Measurements from ENCODE around the gene HOXA13. TPM values are rescaled to one million over a fixed set of nuclear protein-coding genes. Genes with fewer than 3 reads are reported as not detected.

HOXA13 gene
- total RNA-seq, 1 donor from 2014 or later: 1.4 TPM

DNA sequence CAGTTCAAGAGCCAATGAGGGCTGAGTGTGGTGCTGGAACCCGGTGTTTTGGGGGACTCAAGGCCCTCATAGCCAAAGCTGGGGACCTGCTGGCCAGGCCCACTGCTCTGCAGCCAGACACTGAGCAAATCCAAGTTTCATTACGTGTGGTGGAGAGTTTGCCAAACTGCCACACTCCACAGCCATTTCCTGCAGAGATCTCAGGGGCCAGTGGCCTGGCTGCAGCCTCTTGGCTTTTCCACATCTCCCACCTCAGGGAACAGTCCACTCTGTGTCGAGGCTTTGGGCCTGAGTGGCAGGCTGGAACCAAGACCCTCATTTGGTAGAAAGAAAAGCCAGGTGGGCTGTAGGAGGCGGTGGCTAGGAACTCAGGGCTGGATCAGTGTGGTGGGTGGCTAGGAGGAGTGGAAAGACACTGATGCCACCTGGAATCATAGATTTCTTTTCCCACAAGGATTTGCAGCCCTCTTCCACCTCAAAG is 18.1 kb downstream of the HOXA13 start:
- DNase-seq: no peak

DNA sequence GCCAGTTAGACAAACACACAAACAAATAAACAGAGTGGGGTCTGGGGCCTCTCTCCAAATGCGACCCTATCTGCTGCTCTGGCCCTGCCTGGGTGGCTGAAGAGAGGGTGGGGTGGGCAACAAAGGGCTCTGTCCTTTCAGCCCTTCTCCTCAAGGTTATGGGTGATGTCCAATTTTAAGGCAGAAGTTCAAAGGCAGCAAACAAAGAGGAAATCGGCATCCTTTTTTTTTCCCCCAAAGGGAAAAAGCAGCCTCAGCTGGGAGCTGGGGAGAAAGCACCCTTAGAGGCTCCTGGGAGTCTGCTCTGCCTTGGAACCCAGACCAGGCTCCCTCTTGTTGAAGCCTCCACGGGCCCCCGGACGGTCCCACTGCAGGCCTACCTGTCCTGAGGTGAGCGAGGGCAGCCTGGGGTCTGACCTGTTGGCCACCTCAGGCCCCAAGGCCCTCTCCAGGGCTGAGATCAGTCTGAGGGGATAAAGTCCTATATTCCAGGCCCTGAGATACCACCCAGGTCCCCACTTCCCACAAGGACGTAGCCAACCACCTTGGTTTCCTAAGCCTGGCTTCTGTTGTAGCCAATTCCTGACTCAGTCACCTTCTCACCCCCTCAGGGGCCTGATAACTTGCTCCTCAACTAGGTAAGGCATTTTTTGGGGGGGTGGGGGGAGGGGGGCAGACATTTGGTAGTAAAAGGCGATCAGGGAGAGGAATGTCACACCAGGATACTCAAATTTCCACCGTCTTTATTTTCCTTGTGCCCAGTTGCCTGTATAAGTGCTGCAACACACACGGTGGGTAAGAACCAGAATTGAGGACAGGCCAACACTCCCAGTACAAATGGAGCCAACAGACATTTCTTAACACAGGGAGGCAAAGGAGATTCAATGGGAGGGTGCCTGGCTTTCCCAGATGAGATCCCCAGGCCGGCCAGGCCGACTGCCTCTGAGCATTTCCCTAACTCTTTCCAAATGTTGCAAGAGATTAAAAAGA is 19.2 kb downstream of the HOXA13 start:
- no peak for DNase-seq

DNA sequence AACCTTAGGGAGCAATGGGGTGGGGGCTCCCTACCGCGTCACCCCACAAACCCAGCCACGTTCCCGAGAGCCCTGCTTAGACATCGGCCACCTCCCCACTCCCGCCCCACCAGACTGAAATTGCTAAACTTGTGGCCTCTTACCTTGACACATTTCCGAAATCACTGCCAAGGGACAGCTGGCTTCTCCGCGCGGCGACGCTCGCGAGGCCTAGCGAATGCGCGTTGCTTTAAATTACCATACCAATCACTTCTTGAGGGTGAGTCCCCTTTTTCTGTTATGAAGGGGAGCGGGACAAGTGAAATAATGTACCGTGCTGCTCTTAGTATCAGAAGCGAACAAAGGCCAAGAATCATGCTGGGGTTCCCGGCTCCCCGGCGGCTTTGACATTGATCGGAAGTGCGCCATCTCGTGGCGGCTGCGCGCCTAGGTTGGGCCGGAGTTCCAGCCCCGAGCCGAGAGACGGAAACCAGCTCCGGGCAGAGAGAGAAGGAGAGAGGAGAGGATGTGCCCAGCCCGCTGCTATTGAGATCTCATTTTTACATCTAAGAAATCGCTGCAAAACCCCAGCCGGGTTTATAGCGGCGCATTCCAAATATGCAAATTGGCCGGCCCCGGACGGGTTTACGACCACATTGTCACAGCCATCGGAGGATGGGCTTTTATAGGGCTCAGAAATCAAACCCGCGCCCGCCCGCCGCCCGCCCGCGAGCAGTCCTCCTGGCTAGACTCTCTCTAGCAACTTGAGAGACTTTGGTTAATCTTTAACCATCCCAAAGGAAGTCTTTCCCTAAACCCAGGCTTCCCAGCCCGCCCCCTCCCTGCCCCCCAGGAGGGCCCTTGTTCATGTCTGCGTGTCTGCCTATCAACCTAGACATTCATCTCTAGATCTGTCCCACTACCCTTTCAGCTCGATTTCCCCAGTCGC is 20.1 kb downstream of the HOXA13 start:
- peak; percentile 84 for DNase-seq

DNA sequence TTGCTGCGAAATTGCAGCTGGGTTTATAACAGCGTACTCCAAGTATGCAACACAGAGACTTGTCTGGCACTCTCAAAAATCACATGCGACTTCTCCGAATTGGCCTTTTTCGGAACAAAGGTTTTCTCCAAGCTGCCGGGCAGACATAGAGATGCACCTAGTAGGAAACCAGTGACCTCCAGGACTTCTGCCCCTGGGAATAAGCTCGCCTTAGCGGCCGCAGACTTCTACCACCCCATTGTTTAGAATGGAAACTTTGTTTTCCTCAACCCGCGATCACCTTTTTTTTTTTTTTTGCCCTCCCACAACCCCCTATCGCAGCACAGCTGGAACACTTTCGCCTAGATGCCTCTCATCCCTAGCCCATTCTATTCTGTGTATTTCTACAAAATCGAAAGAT is 20.9 kb downstream of the HOXA13 start:
- DNase-seq: peak; percentile 59

DNA sequence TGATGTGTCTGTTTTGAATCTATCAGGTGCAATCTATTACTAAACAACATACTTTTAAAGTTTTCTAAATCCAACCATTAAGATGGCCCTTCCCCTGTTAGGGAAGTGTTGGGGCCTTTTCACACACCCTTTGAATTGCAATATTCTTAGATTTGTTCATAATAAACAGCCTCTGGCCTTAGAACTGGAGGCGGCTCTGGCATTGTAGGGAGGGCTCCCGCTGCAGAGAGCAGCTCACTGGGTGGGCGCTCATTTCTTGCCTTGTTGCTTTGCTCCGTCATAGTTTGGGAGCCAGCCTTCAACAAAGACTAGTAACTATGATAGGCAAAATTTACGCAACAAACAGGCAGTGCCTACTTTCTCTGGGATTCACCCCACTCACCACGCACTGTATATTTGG is 21.5 kb downstream of the HOXA13 start:
- DNase-seq: no peak

DNA sequence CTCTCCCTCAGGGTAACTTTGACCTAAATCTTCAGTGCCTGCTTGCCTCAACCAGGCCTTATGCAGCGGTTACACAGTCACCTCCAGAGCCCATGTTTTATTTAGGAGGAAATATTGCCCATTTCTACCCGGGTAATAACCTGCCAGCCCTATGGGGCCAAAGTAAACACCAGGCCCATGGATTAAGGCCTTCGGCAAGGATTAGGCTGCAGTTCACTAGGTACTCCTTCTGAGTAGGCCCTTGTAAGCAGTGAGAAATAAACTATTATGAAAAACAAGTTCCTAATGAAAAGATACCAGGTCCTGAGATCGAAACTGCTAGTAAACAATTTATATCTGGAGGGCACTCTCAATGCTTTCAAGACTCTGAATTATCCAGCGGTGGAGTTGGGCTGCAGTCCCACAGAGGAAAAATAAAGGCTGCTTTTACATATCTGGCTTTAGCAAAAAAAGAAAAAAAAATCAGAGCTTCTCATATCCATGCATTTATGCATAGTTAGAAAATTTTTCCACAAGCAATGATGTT is 22.0 kb downstream of the HOXA13 start:
- DNase-seq: no peak

DNA sequence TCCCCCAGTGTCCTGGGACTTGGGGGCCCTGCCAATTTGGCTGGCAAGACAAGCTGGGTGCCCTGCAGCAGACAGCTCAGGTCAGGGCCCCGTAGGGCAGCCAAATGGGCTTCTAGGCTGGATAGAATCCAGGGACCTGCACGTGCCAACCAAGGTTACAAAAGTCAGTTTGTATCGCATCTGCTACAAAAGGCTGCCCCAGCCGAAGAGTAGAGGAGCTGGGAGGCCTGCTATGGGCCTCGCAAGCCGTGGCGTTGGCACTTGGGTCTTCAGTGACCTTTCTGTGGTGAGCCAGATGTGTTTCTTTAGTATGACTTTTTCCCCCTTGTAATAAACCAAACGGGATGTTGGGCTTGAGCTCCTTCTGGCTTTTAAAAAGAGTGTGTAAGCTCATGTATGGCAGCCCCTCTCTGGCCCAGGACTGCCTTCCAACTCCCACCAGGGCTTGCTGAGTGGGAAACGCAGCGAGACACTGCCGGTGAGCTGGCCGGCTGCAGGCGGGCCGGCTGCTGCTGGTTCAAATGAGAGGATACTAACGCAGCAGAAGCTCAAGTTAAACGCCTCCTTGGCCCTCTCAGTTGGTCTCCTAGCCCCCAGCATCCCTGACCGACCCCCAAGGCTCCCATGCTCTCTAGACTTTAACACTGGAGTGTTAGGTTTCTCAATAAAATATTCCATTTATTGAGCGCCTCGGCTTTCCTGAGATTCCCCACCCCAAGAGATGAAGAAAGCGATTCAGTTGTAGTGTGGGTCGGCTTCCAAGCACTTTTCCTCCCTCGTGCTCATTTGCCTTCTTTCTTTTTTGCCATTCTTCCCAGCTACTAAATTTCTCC is 22.7 kb downstream of the HOXA13 start:
- DNase-seq: no peak

DNA sequence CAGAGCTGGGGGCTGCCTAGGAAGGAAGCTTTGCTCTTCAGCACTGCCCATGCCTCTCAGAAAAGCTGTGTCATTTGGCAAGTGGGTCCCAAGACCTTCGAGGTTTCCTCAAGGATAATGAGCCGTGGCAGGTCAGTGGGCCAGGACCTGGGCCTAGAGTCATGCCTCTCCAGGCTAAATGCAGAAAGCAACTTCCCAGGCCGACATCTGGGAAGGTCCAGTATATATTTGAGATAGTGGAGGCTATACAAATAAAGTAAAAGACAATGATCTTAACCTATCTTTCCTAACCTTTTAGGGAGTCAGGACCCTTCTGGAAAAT is 23.4 kb downstream of the HOXA13 start:
- DNase-seq: no peak

DNA sequence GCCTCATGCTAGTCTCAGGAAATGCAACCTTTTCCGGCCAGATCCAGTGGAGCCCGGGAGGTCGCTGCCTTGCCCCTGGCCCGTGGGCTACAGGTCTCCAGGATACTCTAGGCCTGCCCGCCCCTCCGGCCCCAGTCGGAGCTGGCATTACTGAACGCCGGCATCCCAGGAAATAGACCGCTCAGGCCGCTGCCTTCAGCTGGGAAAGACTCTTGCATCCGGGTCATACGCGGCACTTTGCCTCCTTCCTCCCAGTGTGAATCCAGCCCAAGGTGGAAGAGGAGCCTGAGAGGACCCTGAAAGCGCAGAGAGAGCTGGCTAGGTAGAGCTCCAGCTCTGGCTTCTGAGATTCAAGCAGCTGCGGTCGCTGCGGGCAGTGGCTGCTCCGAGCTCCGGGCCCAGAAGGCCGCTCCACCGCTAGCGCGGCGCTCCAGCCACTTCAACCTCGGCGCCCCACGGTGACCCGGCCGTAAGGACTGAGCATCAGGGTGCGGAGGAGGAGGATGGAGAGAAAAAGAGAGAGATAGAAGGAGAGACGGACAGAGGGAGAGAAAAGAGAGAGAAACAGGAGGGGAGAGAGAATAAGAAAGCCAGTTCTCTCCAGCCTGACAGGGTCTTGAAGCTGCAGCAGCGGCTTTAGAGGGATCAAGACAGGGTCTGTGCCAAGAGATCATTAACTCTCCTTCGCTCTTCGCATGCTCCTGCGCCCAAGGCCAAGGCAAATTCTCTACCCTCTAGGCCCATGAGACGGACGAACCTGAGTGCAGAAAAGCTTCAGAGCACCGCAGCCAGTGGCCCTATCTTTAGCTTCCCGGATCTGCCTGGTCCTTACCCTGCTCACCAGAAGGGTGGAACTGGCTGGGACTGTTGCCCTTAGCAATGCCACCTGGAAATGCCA is 24.0 kb downstream of the HOXA13 start:
- no peak for DNase-seq

DNA sequence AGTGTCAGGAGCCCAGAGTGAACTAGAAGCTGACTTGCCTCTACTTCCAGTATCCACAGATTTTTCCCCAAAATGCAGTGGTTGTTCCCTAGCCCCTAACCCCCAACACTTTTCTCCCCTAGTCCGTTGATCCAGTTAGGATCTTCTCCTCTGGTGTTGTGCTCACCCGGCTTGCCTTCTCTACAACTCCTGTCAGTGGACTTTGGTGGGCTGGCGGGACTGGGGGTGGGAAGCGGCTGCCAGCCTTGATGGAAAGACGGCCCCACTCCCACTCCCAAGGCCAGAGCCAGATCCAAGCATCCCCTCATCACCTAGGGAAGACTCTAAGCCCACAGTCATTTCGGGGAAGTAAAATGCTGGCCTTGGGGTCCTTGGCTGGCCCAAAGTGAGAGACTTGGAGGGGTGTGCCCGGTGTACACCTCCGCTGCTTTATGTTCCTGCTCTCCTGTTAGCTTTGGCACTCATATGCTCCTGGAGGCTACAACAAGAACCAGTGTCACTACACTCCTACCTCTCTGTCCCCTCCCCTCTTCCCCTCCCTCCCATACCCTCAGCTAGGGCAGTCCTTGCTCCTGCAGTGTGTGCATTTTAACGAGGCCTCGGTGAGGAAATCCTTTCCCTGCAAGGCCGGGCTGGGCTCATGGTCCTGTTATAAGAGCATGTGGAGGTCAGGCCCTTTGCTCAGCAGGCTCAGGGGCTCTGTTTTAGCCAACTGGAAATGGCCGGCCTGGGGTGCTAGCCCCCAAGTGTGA is 24.8 kb downstream of the HOXA13 start:
- DNase-seq: no peak

DNA sequence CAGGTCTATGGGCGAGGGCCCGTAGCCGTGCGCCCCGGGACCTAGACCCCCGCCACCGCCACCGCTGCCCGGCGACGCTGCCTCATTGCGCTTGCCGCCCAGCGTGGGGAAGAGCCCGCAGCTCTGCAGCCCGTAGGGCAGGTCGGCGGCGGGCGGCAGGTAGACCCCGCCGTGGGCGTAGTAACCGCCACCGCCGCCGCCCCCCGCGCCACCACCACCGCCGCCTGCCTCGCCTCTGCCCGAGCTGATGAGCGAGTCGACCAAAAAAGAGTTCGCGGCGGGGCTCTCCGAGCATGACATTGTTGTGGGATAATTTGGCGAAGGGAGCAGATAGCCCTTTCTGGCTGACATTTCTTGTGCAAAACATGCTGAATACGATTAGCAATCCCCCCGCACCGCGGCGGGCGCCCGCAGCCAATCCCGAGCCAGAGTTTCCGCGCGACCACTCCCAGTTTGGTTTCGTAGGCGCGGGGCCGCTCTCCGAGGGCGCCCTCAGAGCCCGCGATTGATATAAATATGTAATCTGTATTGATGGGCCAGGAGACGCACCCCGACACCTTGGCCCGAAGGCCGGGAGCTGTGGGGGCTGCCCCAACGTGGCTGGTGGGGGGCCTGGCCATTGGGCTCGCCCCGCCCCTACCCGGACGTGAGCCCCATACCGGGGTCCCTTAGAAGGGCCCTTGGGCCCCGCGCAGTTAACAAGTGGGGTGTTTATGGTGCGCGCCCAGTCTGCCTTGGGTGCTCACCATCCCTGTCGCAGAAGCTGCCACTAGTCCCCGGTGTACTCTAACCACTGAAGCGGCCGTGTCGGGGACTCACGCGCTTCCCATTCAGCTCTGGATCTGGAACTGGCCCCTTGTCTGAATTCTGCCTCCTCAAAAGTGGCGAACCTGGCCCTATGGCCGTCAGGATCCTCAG is 25.7 kb downstream of the HOXA13 start, which contains the start of gene HOXA10:
HOXA10 (minus strand) TSS at position 365 of the 918 bp plus-strand sequence; CDS start at position 351, 14 bp downstream.
- peak; percentile 85 for DNase-seq

DNA sequence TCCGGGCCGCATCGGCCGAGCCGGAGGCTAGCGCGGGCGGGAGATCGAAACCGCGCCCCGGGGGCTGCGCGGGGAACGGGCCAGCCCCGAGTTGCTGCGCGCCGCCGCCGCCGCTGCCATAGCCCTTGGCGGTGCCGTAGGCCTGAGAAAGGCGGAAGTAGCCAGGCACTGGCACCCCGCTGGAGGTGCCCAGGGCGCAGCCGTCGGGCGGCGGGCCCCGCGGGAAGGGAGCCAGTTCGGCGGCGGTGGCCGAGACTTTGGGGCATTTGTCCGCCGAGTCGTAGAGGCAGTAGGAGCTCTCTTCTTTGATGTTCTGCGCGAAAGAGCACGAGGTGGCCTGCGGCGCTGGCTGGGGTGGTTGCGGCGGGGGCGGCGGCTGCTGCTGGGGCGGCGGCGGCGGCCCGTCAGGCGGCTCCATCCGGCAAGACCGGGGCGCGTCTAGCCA is 26.4 kb downstream of the HOXA13 start:
- DNase-seq: no peak

DNA sequence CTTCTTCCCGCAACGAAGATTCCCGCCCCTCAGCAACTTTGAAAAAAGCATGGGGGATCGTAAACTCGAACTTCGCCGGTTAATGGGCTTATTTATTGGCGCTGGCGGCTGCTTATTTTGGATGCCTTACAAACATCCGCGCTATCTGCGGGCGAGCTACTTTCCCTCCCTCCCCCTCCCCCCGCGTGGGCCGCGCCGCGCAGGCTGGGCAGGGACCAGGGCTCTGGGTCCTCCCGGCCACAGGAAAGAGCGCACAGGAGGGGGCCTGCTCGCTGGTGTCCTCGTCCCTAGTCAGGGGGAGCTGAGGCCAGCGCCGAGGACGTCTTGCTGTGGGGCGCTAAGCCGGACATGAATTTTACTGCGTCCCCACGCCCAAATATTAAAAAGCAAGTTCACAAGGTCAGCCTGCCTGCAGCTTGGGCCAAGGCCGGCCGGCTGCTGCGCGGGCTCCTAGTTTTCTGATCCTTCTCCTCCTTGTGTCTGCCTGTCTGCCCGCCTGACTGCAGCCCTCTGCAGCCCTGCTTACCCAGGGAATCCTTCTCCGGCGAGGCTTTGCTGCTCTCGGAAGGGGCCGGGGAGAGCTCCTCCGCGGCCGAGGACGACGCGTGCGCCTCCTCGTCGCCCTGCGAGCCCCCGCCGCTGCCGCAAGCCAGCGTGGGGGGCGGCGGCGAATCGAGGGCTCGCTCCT is 26.9 kb downstream of the HOXA13 start:
- peak; percentile 60 for DNase-seq

DNA sequence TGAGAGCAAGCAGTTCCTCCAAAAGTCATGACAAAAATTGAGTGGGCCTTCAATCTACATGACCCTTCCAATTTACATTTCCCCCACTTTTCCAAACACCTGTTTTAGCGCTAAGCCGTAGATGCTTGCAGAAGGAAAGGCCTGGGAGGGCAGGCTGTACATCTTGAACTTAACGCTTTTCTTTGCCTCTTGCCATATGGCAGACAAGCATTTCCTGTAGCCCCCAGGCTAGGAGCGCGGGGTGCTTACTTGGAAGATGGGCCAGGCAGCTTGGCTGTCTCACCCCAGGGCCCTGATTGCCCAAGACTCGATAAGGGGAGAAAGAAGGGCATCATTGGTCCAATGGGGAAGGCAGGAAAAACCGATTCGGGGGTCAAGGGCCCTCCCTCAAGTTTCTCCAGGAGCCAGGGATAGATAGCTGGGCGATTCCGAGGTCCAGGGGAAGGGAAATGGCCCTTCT is 27.5 kb downstream of the HOXA13 start:
- no peak for DNase-seq

DNA sequence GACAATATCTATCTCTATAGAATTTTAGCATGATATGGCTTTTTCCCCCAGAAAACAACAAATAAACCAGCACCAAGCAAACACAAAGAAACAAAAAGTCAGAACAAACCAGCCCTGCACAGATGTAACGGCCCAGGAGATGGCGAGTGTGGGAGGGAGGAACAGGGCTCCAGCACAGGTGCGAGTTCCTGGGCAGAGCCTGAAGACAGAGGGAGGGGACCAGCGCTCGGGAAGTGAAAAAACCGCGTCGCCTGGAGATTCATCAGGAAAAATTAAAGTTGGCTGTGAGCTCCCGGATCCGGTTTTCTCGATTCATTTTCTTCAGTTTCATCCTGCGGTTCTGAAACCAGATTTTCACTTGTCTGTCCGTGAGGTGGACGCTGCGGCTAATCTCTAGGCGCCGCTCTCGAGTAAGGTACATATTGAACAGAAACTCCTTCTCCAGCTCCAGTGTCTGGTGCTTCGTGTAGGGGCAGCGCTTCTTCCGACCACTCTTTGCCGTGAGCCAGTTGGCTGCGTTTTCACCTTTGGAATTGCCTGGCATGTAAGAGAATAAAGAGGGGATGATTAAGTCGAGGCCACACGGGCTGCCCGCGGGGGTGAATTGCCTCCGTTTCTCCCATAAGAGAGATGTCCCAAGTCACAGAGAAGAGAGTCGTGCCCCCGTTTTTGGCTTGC is 28.1 kb downstream of the HOXA13 start:
- DNase-seq: no peak

DNA sequence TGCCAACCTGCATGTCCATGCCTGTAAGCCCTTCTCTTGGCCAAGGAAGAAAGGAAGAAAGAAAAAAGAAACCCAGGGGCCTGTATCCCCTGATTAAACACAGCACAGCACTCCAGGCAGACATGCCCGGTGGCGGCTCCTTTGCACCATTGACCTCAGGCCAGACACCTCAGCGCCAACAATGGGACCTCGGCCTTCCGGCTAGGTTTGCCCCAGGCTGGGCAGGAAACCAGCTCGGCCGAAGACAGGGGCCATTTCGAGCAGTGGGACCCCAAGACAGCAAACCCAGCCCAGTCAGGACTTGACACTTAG is 28.6 kb downstream of the HOXA13 start:
- no peak for DNase-seq

All from skin of body (tissue), 2 donors.